GM23248 (cell line): ENCODE measurements around the gene TMEM132C. TPM values are rescaled to one million over a fixed set of nuclear protein-coding genes. Genes with fewer than 3 reads are reported as not detected.

ENCODE experiments used
- DNase-seq: peaks from one replicate; pipeline ENCODE4 v3.0.0-alpha.2; 2015
- H2AFZ ChIP-seq: fragments of 200-600 bp; sonication (generic); 2 replicates; pipeline ENCODE4 v1.6.1; 2016; ENCODE audit warnings: antibody characterized with exemption
- H3F3A ChIP-seq: fragments of 200-600 bp; sonication (generic); 2 replicates; pipeline ENCODE4 v1.6.1; 2016; ENCODE audit warnings: mild to moderate bottlenecking, antibody characterized with exemption, mixed run types; ENCODE audit not compliant: insufficient read depth
- H3K27ac ChIP-seq: fragments of 200-600 bp; sonication (generic); 2 replicates; pipeline ENCODE4 v1.5.1; 2016; ENCODE audit warnings: mild to moderate bottlenecking
- H3K27me3 ChIP-seq: fragments of 200-600 bp; sonication (generic); replicated peaks from 2 replicates; pipeline ENCODE4 v1.6.1; 2016; ENCODE audit warnings: mild to moderate bottlenecking; ENCODE audit not compliant: insufficient read depth
- H3K36me3 ChIP-seq: fragments of 200-600 bp; sonication (generic); 2 replicates; pipeline ENCODE4 v1.6.1; 2016; ENCODE audit warnings: low read depth, mild to moderate bottlenecking
- H3K4me1 ChIP-seq: fragments of 200-600 bp; sonication (generic); 2 replicates; pipeline ENCODE4 v1.6.1; 2016; ENCODE audit warnings: mild to moderate bottlenecking; ENCODE audit not compliant: insufficient read depth
- H3K4me2 ChIP-seq: fragments of 200-600 bp; sonication (generic); one replicate; pipeline ENCODE4 v1.6.1; 2016; ENCODE audit warnings: mild to moderate bottlenecking; ENCODE audit not compliant: unreplicated experiment
- H3K4me3 ChIP-seq: fragments of 200-600 bp; sonication (generic); 2 replicates; pipeline ENCODE4 v1.5.1; 2016; ENCODE audit warnings: mild to moderate bottlenecking
- H3K79me2 ChIP-seq: fragments of 200-600 bp; sonication (generic); 2 replicates; pipeline ENCODE4 v1.6.1; 2016; ENCODE audit warnings: mild to moderate bottlenecking; ENCODE audit not compliant: insufficient read depth
- H3K9ac ChIP-seq: fragments of 200-600 bp; sonication (generic); 2 replicates; pipeline ENCODE4 v1.6.1; 2016; ENCODE audit warnings: mild to moderate bottlenecking
- H3K9me2 ChIP-seq: fragments of 200-600 bp; sonication (generic); 2 replicates; pipeline ENCODE4 v1.6.1; 2016; ENCODE audit warnings: mixed run types, mild to moderate bottlenecking, moderate library complexity; ENCODE audit not compliant: insufficient read depth
- H3K9me3 ChIP-seq: fragments of 200-600 bp; sonication (generic); one replicate; pipeline ENCODE4 v1.6.1; 2017; ENCODE audit warnings: low read depth
- H4K20me1 ChIP-seq: fragments of 200-600 bp; sonication (generic); 2 replicates; pipeline ENCODE4 v1.6.0; 2016; ENCODE audit not compliant: insufficient read depth
- EZH2 ChIP-seq: fragments of 200-600 bp; sonication (generic); IDR thresholded peaks from 2 replicates; pipeline ENCODE4 v1.6.1; 2018; ENCODE audit warnings: antibody characterized with exemption, mild to moderate bottlenecking; ENCODE audit not compliant: insufficient read depth, poor library complexity, severe bottlenecking
- EZH2phosphoT487 ChIP-seq: fragments of 200-600 bp; sonication (generic); IDR thresholded peaks from 2 replicates; pipeline ENCODE4 v1.6.1; 2018; ENCODE audit warnings: antibody characterized with exemption, moderate library complexity, mild to moderate bottlenecking, low read depth; ENCODE audit not compliant: insufficient read depth
- WGBS, 2 experiments: methylation state at CpG; one replicate each; pipeline ENCODE4 v1.1.6; 2015 to 2017; ENCODE audit warnings: low lambda C conversion rate in 2 of 2, low coverage in 1 of 2; ENCODE audit errors: missing lambda C conversion rate in 2 of 2; 5-methylcytosine and 5-hydroxymethylcytosine counted together
- in situ Hi-C: fragments of 300-500 bp; cut with MboI; formaldehyde crosslinking; loops from 2 replicates; pipeline ENCODE4 v1.15.0; 2020
- polyA plus RNA-seq: library from polyadenylated mRNA; unstranded; fragments of >200 nt; fragmentation: Nextera tagmentation; extraction: Ambion mirVana; gene quantifications from 2 replicates; pipeline ENCODE4 v1.2.1, GENCODE V29; 2016
- total RNA-seq: library from RNA; depleted of rRNA; stranded (reverse); fragments of >200 nt; shearing (Covaris generic); gene quantifications from 2 replicates; pipeline ENCODE4 v1.2.3, GENCODE V29; 2014

Gene TMEM132C
- total and polyA plus RNA-seq, 2 experiments from 2014 or later: not detected

DNA sequence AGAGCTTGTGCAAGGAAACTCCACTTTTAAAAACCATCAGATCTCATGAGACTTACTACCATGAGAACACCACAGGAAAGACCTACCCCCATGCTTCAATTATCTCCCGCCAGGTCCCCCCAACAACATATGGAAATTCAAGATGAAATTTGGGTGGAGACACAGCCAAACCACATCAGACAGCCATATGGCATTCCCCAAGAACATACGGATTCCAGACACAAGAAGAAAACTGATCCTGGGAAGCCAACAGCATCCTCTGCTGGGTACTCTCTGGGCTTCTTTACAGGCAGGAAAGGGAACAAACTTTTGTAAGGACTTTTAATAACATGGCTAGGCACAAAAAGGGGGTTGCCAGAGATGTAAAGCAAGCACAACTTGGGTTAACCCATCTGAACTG lies 127.2 kb downstream of the TMEM132C start:
- no peak for TF ChIP-seq EZH2
- no peak for TF ChIP-seq EZH2phosphoT487
- 64 to 69% methylated on average over 2 of the region's 2 CpGs for WGBS, 2 experiments
- H3F3A ChIP-seq: no peaks in the 10 kb centered on the region

DNA sequence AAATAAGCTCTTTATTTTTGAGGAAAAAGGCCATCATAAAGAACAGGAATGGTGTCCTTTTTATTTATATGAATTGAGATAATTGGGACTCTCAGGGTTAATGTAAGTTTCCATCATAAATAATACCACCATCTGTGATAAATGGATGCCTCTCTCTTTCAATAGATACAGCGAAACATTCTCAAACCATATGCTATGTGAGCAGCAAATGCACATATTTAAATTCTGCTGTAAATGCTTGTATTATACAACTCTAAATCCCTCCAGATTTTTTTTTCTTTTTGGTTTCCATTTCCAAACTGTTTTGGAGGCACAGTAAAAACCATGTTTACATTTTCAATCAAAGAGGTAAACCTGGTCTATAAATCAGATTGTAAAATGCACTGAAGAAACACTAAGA lies 132.3 kb downstream of the TMEM132C start:
- no peak for DNase-seq
- Histone ChIP-seq H4K20me1 (no peaks in the 10 kb centered on the region), H3K9me2 (no peaks in the 10 kb centered on the region), H3K36me3 (no peaks in the 10 kb centered on the region), H3K4me3 (no peak overlapping the region), H3K27me3 (no peaks in the 10 kb centered on the region), H3K4me2 (no peak overlapping the region), H2AFZ (no peak overlapping the region), H3K9me3 (no peaks in the 10 kb centered on the region), H3K4me1 (no peaks in the 10 kb centered on the region), H3K9ac (no peak overlapping the region), H3F3A (no peaks in the 10 kb centered on the region), H3K27ac (no peak overlapping the region), H3K79me2 (no peaks in the 10 kb centered on the region)
- TF ChIP-seq EZH2phosphoT487: no peak
- TF ChIP-seq EZH2: no peak
- in situ Hi-C loops: no loop called here
- 17 to 31% methylated on average over 1 of the region's 1 CpG for WGBS, 2 experiments

More for the DNA sequence above, 127.2 kb downstream of the TMEM132C start:
- Histone ChIP-seq H3K27me3 (no peaks in the 10 kb centered on the region), H3K4me1 (no peaks in the 10 kb centered on the region), H3K79me2 (no peaks in the 10 kb centered on the region), H4K20me1 (no peaks in the 10 kb centered on the region), H3K4me3 (no peak overlapping the region), H2AFZ (no peak overlapping the region), H3K9ac (no peak overlapping the region), H3K9me3 (no peaks in the 10 kb centered on the region), H3K4me2 (no peak overlapping the region), H3K9me2 (no peaks in the 10 kb centered on the region), H3K36me3 (no peaks in the 10 kb centered on the region), H3K27ac (no peak overlapping the region)
- in situ Hi-C loops: no loop called here
- no peak for DNase-seq

DNA sequence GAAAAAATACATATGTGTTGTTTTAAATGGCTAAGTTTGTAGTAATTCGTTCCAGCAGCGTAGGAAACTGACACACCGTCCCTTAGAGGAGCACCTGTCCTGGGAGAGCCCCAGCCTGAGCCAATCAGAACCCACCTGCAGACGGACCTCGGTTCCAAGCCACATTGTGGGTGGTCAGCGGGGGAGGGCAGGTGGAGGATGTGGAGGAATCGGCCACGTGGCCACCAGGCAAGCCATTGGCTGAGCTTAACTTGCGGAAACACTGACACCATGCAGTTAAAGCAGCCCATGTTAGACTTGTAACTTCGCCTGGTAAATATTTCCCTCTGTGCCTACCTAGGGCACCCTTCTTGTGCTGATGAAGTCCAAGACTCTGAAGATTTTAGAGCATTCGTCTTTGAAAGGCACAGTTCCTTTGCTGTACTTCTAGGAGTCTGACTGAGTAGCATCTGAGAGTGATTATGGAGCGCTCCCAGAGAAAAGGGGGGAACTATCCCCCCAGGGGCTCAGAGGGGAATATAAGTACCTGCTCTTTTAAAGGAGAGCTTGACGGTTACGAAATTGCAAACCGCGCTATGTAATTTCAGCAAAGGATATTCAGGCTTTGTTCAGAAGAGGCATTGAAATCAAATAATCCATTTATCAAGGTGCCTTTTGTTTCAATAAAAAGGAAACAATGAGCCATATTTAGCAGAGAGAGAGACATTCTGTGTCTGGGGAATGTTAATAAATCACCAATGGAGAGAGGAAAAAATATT lies 135.7 kb downstream of the TMEM132C start:
- Histone ChIP-seq H3K9me2 (no peaks in the 10 kb centered on the region), H3K4me1 (no peaks in the 10 kb centered on the region), H3F3A (no peaks in the 10 kb centered on the region), H3K4me2 (no peak overlapping the region), H3K27me3 (no peaks in the 10 kb centered on the region), H3K27ac (no peak overlapping the region), H3K4me3 (no peak overlapping the region), H3K9ac (no peak overlapping the region), H3K36me3 (no peaks in the 10 kb centered on the region), H3K9me3 (no peaks in the 10 kb centered on the region), H2AFZ (no peak overlapping the region), H3K79me2 (no peaks in the 10 kb centered on the region), H4K20me1 (no peaks in the 10 kb centered on the region)
- in situ Hi-C loops: no loop called here
- 48 to 54% methylated on average over 16 of the region's 16 CpGs for WGBS, 2 experiments
- TF ChIP-seq EZH2phosphoT487 (no peak), EZH2 (no peak)
- no peak for DNase-seq

DNA sequence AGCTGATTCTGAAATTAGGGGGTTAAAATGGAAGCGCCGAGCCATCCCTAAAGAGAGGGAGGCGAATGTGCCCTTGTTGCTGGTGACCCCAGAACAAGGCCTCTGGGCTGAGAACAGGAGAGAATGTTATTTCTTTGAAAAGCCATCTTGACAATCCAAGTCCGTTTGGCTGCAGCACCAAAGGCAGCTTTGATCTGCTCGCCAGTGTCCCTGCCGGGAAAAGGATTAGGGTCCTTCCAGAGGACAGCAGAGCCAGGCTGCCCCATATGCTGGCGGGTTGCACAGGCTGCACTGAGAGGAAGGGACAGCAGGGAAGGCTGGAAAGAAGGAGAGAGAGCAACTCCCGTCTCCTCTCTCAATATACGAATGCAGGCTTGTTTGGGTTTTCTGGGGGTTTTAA lies 141.7 kb downstream of the TMEM132C start:
- H3K9me3 ChIP-seq: no peaks in the 10 kb centered on the region
- no peaks in the 10 kb centered on the region for H3K36me3 ChIP-seq
- no peak overlapping the region for H3K27ac ChIP-seq
- H3K4me3 ChIP-seq: no peak overlapping the region
- H3K9ac ChIP-seq: no peak overlapping the region
- H3K9me2 ChIP-seq: no peaks in the 10 kb centered on the region
- DNase-seq: no peak
- H3K4me1 ChIP-seq: no peaks in the 10 kb centered on the region
- TF ChIP-seq EZH2: no peak
- no peak for TF ChIP-seq EZH2phosphoT487
- H4K20me1 ChIP-seq: no peaks in the 10 kb centered on the region
- in situ Hi-C loops: no loop called here
- H3K4me2 ChIP-seq: no peak overlapping the region
- no peaks in the 10 kb centered on the region for H3K27me3 ChIP-seq
- H2AFZ ChIP-seq: no peak overlapping the region
- H3F3A ChIP-seq: no peaks in the 10 kb centered on the region
- 1 to 2% methylated on average over 9 of the region's 9 CpGs for WGBS, 2 experiments
- H3K79me2 ChIP-seq: no peaks in the 10 kb centered on the region
